ENCODE measurements around the gene ONECUT3. TPM values are rescaled to one million over a fixed set of nuclear protein-coding genes. Genes with fewer than 3 reads are reported as not detected.

ONECUT3 gene
- total RNA-seq, 1 donor, result not detected

DNA sequence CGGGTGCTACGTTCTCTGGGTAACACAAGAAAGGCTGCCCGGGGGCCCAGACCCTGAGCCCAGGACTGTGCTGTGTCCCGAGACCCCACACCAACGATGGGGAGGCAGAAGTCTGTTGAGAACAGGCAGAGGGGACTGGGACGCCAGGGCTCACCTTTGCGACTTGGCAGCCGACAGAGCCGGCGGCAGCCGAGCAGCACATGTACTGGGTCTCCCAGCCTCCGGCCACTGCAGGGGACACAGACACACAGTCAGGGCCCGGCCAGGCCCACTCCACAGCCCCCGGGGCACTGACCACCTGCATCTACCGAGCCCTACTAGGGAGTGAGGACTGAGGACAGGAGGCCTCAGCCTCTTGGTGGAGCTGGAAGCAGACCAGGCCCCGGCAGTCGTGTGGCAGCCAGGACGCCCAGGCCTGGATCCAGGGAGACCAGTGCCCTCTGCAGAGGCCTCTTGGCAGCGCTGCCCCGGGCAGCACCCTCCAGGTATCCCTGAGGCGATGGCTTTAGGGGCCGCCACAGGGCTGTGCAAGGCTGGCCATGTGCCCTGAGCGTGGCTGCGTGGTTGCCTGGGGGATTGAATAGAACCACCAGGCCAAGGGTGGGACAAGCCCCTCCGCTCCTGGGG is 64.4 kb downstream of the ONECUT3 start:
- Histone ChIP-seq H3K79me2 (ENCODE audit: insufficient read depth, low read length) (no peaks in the 10 kb centered on the region), H3K27me3 (ENCODE audit: insufficient read depth, low read length) (no peaks in the 10 kb centered on the region), H3K4me3 (ENCODE audit: insufficient read depth, low read length) (no peak overlapping the region), H2AFZ (ENCODE audit: low read length) (no peak overlapping the region), H3K4me1 (ENCODE audit: insufficient read depth, low read length) (peaks cover 6% of the 10 kb centered on the region), H4K20me1 (ENCODE audit: insufficient read depth, low read length) (peaks cover 16% of the 10 kb centered on the region), H3K27ac (ENCODE audit: low read depth, low read length) (no peak overlapping the region), H3K4me2 (ENCODE audit: insufficient read depth, low read length) (no peak overlapping the region), H3K9me3 (ENCODE audit: low read depth, low read length) (no peaks in the 10 kb centered on the region), H3K36me3 (ENCODE audit: insufficient read depth, low read length) (peaks cover 28% of the 10 kb centered on the region)
- no peak for DNase-seq (ENCODE audit: insufficient read length, low spot score, missing footprints)
- TF ChIP-seq, protein P1, sequence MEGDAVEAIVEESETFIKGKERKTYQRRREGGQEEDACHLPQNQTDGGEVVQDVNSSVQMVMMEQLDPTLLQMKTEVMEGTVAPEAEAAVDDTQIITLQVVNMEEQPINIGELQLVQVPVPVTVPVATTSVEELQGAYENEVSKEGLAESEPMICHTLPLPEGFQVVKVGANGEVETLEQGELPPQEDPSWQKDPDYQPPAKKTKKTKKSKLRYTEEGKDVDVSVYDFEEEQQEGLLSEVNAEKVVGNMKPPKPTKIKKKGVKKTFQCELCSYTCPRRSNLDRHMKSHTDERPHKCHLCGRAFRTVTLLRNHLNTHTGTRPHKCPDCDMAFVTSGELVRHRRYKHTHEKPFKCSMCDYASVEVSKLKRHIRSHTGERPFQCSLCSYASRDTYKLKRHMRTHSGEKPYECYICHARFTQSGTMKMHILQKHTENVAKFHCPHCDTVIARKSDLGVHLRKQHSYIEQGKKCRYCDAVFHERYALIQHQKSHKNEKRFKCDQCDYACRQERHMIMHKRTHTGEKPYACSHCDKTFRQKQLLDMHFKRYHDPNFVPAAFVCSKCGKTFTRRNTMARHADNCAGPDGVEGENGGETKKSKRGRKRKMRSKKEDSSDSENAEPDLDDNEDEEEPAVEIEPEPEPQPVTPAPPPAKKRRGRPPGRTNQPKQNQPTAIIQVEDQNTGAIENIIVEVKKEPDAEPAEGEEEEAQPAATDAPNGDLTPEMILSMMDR (IDR thresholded peaks at IDR 0.05; ENCODE audit: extremely low read depth, low read depth, low read length), result no peak

DNA sequence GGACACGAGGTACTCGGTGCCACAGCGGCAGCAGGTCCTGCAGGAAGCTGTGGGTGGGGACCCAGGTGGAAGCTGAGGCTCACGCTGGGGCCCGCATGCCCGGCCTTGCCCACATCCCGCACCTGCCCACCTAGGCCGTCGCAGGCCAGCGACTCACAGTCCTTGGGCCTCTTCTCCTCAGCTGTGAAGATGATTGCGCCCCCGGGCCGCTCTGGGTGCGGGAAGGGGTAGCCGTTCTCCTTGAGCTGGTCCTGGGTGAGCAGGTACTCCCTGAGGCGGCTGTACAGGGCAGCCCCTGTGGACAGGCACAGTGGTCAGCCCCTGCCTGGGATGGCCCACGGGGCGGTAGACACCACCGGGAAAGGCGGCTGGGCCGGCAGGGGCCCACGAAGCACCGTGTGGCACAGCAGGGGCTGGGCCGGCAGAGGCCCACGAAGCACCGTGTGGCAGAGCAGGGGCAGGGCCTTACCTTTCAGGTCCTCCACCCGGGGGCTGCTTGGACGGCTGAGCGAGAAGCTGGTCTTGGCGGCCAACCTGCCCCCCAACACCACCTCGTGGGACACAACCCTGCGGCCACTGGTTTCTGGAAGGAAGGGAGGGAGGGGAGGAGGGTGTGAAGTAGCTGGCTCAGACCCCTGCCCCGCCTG is 65.4 kb downstream of the ONECUT3 start:
- H3K9me3 ChIP-seq (ENCODE audit: low read depth, low read length), result no peaks in the 10 kb centered on the region
- no peaks in the 10 kb centered on the region for H3K79me2 ChIP-seq (ENCODE audit: insufficient read depth, low read length)
- H3K36me3 ChIP-seq (ENCODE audit: insufficient read depth, low read length), result peaks cover 28% of the 10 kb centered on the region
- no peak for DNase-seq (ENCODE audit: insufficient read length, low spot score, missing footprints)
- H3K27me3 ChIP-seq (ENCODE audit: insufficient read depth, low read length), result no peaks in the 10 kb centered on the region
- H3K4me1 ChIP-seq (ENCODE audit: insufficient read depth, low read length), result no peaks in the 10 kb centered on the region
- no peak overlapping the region for H3K27ac ChIP-seq (ENCODE audit: low read depth, low read length)
- no peak overlapping the region for H3K4me3 ChIP-seq (ENCODE audit: insufficient read depth, low read length)
- no peak overlapping the region for H2AFZ ChIP-seq (ENCODE audit: low read length)
- TF ChIP-seq, protein P1 (IDR thresholded peaks at IDR 0.05; ENCODE audit: extremely low read depth, low read depth, low read length), result no peak
- no peak overlapping the region for H3K4me2 ChIP-seq (ENCODE audit: insufficient read depth, low read length)
- peaks cover 19% of the 10 kb centered on the region for H4K20me1 ChIP-seq (ENCODE audit: insufficient read depth, low read length)

DNA sequence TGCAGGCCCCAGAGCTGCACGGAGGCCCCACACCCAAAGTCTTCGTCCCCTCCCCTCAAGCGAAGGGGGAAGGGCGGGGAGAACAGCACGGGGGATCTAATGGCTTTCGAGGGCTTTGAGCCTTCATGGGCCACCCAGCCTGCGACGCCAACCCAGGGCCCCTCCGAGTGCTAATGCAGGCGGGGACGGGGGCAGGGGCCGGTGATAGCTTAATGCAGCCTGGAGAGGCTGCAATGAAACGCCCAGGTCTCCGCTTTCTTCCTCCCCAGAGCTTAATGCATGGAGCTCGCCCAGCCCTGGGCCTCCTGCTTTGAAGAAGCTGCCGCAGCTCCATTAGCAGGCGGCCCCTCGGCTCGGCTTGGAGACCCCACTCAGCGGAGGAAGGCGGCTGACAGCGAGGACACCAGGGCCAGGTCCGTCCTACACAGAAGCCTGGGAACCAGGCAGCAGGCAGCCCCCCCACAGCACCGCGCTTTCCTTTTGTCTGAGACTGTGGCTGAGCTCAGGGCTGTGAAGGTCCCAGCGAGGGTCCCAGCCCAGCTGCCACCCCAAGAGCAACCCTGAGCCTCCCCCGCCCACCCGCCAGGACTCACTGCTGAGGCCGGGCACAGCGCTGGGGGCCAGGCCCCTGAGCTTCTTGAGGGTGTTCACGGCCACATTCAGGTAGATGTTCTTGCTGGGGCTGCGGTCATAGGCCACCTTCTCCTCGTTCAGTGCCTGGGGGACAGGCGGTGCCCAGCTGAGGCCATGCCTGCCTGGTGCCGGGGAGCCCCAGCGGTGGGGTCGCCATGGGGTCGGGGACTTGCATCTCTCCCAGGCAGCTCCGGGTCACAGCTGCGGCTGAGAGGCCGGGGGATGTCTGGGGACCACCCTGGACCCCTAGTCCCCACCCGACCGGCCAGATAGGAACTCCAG is 66.3 kb downstream of the ONECUT3 start:
- Histone ChIP-seq H4K20me1 (ENCODE audit: insufficient read depth, low read length) (peaks cover 12% of the 10 kb centered on the region), H3K27me3 (ENCODE audit: insufficient read depth, low read length) (no peaks in the 10 kb centered on the region), H3K4me2 (ENCODE audit: insufficient read depth, low read length) (no peak overlapping the region), H3K4me1 (ENCODE audit: insufficient read depth, low read length) (no peaks in the 10 kb centered on the region), H2AFZ (ENCODE audit: low read length) (no peak overlapping the region), H3K4me3 (ENCODE audit: insufficient read depth, low read length) (no peak overlapping the region), H3K79me2 (ENCODE audit: insufficient read depth, low read length) (no peaks in the 10 kb centered on the region), H3K27ac (ENCODE audit: low read depth, low read length) (no peak overlapping the region), H3K9me3 (ENCODE audit: low read depth, low read length) (no peaks in the 10 kb centered on the region), H3K36me3 (ENCODE audit: insufficient read depth, low read length) (peaks cover 28% of the 10 kb centered on the region)
- TF ChIP-seq, protein P1 (IDR thresholded peaks at IDR 0.05; ENCODE audit: extremely low read depth, low read depth, low read length), result no peak
- no peak for DNase-seq (ENCODE audit: insufficient read length, low spot score, missing footprints)

DNA sequence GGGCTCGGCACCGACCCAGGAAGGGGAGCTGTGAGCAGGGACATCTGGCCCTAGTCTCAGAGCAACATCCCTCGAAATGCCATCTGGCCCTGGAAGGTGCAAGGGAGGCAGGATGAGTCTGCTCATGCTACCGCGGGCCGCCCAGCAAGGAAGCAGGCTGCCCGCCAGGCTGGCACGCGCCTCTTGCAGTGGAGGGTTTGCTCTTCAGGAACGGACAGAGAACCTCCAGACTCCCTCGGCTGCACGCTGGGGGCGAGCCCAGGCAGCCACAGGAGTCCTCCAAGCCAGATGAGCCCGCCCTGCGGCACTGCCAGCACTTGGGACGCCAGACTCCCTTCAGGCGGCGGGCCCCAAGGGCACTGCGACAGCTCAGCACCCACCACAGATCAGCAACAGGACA is 68.9 kb downstream of the ONECUT3 start:
- no peak overlapping the region for H2AFZ ChIP-seq (ENCODE audit: low read length)
- no peak overlapping the region for H3K27ac ChIP-seq (ENCODE audit: low read depth, low read length)
- H3K79me2 ChIP-seq (ENCODE audit: insufficient read depth, low read length), result peaks cover 9% of the 10 kb centered on the region
- peaks cover 22% of the 10 kb centered on the region for H4K20me1 ChIP-seq (ENCODE audit: insufficient read depth, low read length)
- H3K4me1 ChIP-seq (ENCODE audit: insufficient read depth, low read length), result no peaks in the 10 kb centered on the region
- no peak for DNase-seq (ENCODE audit: insufficient read length, low spot score, missing footprints)
- no peak overlapping the region for H3K4me3 ChIP-seq (ENCODE audit: insufficient read depth, low read length)
- TF ChIP-seq, protein P1 (IDR thresholded peaks at IDR 0.05; ENCODE audit: extremely low read depth, low read depth, low read length), result no peak
- H3K36me3 ChIP-seq (ENCODE audit: insufficient read depth, low read length), result peaks cover 25% of the 10 kb centered on the region
- H3K4me2 ChIP-seq (ENCODE audit: insufficient read depth, low read length), result no peak overlapping the region
- H3K9me3 ChIP-seq (ENCODE audit: low read depth, low read length), result no peaks in the 10 kb centered on the region
- H3K27me3 ChIP-seq (ENCODE audit: insufficient read depth, low read length), result no peaks in the 10 kb centered on the region

All from osteoblast (primary cell).